Pancreas (tissue), 10 donors: ENCODE results near the gene MAPT. TPM values are rescaled to one million over a fixed set of nuclear protein-coding genes. Genes with fewer than 3 reads are reported as not detected.

Experiments
- ATAC-seq, 4 donors: fragments of 200-7000 bp; cut with Tn5 transposase; one replicate each; pipeline versions ENCODE4 v1.8.0 to v1.9.1; 2020; ENCODE audit warnings: mild to moderate bottlenecking in 4 of 4, moderate library complexity in 4 of 4
- DNase-seq, 6 donors: peaks; one replicate each; pipeline ENCODE4 v3.0.0-alpha.2; 2020
- FAIRE-seq: peaks from 2 replicates; lab custom pipeline; 2012; peaks lifted over from hg19 to GRCh38; lab: Jason Lieb, UNC
- H3K27ac ChIP-seq, 4 donors: fragments of 200-600 bp; sonication (generic); 1 replicate in 3 of 4; 2 replicates in 1 of 4; pipeline versions ENCODE4 v1.5.0 to v1.8.0; 2020
- H3K27me3 ChIP-seq, 4 donors: fragments of 200-600 bp; one replicate each; pipeline ENCODE4 v1.8.0; 2021
- H3K36me3 ChIP-seq, 3 donors: fragments of 200-600 bp; sonication (generic) in 1 of 3; one replicate each; pipeline versions ENCODE4 v1.5.0 to v1.8.0; 2020 to 2021
- H3K4me1 ChIP-seq, 3 donors: fragments of 200-600 bp; one replicate each; pipeline ENCODE4 v1.8.0; 2021
- H3K4me3 ChIP-seq, 4 donors: fragments of 200-600 bp; sonication (generic) in 2 of 4; one replicate each; pipeline versions ENCODE4 v1.5.0 to v1.8.0; 2020 to 2021
- H3K9me3 ChIP-seq, 4 donors: fragments of 200-600 bp; one replicate each; pipeline ENCODE4 v1.8.0; 2021
- WGBS, 2 donors: extraction: QIAGEN DNeasy Blood & Tissue Kit; methylation state at CpG; one replicate each; pipeline ENCODE4 v1.1.7; 2013; 5-methylcytosine and 5-hydroxymethylcytosine counted together
- intact Hi-C, 3 donors: fragments of 100-400 bp; cut with DNase I; formaldehyde crosslinking; loops; one replicate each; pipeline versions ENCODE4 v1.11.1 to v1.14.2; 2022
- polyA plus RNA-seq, 2 donors: library from polyadenylated mRNA; stranded (reverse); fragments of 200-250 nt; gene quantifications; one replicate each; pipeline ENCODE4 v1.2.3, GENCODE V29; 2013
- total RNA-seq, 6 donors: library from RNA; stranded (reverse); fragmentation: NEBNext Ultra II Directional in 4 of 6; extraction: Animal tissue kit (Norgen Biotek cat#: 25700) in 4 of 6; gene quantifications; one replicate each; pipeline versions ENCODE4 v1.2.1 to v1.2.4, GENCODE V29; 2021 to 2023
- TF ChIP-seq, protein P1 (sequence below), 4 donors: fragments of 200-600 bp; sonication (generic) in 3 of 4; IDR thresholded peaks; one replicate each; pipeline versions ENCODE4 v1.5.0 to v1.8.0; 2021; ENCODE audit warnings: antibody characterized with exemption in 4 of 4
- donor health status: healthy with polysubstance abuse.
- donor health status: DM: no; HTN: no; CAD: no; lungs with moderate emphysema.
- donor health status: DM: no; HTN: no; CAD: no.
- donor health status: control.
- donor health status: control.
- donor health status: Bipolar disorder and iron deficiency.
- donor health status: DM: yes; HTN: yes; CAD: no.
- donor health status: DM: no; HTN: no; CAD: no.
- donor health status: DM: no; HTN: no; CAD: no.
- donor health status: DM: yes; HTN: yes; CAD: no.

MAPT gene
- total and polyA plus RNA-seq, 8 donors: 1.1 to 3.2 (median 1.7) TPM

DNA sequence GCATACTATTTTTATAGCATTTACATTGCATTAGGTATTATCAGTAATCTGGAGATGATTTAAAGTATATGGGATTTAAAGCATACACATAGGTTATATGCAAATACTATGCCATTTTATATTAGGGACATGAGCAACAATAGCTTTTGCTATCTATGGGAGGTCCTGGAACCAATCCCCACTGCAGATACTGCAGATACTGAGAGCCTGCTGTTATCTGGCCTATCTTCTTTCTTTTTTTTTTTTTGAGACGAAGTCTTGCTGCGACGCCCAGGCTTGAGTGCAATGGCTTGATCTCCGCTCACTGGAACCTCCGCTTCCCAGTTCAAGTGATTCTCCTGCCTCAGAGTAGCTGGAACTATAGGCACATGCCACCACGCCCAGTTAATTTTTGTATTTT lies 142.1 kb downstream of the MAPT start:
- Histone ChIP-seq H3K27me3 (no peaks in the 10 kb centered on the region), H3K4me3 (no peak overlapping the region), H3K4me1 (peaks cover 31 to 44% (median 32%) of the 10 kb centered on the region in 3 donors), H3K36me3 (peaks cover 0 to 40% (median 26%) of the 10 kb centered on the region in 3 donors), H3K9me3 (no peaks in the 10 kb centered on the region), H3K27ac (peak overlapping the region in 1 of 4 donors; percentile 69)
- ATAC-seq (no peak), DNase-seq (no peak), FAIRE-seq (no peak)
- TF ChIP-seq, protein P1, sequence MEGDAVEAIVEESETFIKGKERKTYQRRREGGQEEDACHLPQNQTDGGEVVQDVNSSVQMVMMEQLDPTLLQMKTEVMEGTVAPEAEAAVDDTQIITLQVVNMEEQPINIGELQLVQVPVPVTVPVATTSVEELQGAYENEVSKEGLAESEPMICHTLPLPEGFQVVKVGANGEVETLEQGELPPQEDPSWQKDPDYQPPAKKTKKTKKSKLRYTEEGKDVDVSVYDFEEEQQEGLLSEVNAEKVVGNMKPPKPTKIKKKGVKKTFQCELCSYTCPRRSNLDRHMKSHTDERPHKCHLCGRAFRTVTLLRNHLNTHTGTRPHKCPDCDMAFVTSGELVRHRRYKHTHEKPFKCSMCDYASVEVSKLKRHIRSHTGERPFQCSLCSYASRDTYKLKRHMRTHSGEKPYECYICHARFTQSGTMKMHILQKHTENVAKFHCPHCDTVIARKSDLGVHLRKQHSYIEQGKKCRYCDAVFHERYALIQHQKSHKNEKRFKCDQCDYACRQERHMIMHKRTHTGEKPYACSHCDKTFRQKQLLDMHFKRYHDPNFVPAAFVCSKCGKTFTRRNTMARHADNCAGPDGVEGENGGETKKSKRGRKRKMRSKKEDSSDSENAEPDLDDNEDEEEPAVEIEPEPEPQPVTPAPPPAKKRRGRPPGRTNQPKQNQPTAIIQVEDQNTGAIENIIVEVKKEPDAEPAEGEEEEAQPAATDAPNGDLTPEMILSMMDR (IDR thresholded peaks at IDR 0.05): no peak
- intact Hi-C loops: no loop called here
- 94 to 97% methylated on average over 6 of the region's 6 CpGs for WGBS, 2 donors

DNA sequence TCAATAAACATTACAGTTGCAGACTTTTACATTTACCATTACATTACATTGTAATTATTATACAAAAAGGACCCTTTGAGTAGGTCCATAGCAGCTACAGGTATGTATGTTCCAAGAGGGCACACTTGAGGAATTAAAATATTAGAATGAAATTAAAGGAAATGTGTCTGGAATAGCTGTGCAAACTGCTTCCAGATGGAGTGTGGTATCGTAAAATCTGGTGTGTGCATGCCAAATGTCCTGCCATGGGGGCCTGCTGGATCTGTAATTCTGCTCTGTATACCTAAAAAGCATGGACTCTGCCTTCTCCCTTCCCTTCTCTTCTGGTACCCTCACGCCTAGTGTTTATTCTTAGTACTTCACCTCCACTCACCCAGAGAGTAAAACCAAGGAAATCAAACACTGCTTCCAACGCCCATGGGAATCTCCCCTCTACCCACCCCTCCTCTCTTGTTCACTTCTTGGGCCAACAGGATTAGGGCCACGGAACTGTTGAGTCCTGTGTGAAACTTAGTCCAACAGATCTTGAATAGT lies 143.4 kb downstream of the MAPT start:
- DNase-seq (no peak), ATAC-seq (no peak), FAIRE-seq (no peak)
- Histone ChIP-seq H3K9me3 (no peaks in the 10 kb centered on the region), H3K4me1 (peaks cover 38 to 57% (median 42%) of the 10 kb centered on the region in 3 donors), H3K27me3 (no peaks in the 10 kb centered on the region), H3K36me3 (peaks cover 0 to 32% (median 25%) of the 10 kb centered on the region in 3 donors), H3K27ac (peak overlapping the region in 1 of 4 donors; percentile 12), H3K4me3 (no peak overlapping the region)
- TF ChIP-seq, protein P1 (IDR thresholded peaks at IDR 0.05): no peak
- 75 to 78% methylated on average over 4 of the region's 4 CpGs for WGBS, 2 donors
- intact Hi-C loops: no loop called here

DNA sequence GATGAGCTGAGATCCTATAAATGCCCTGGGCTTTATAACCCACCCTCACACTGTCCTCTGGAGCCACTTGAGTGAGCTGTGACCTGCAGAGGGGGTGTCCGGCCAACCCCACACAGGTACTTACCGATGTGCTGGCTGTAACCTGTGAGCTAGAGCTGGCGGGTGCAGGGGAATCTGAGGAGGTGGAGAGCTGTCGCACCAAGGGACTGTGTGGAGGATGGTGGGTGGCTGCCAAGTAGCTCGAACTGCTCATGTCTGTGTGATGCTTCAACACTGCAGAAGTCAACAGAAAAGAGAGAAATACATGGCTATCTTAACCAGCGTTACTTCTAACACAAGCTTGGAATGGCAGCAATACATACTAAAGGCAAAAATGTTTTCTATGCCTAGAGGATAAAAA lies 144.1 kb downstream of the MAPT start:
- 91 to 92% methylated on average over 6 of the region's 6 CpGs for WGBS, 2 donors
- H3K36me3 ChIP-seq: peaks cover 0 to 32% (median 25%) of the 10 kb centered on the region in 3 donors
- no peak for ATAC-seq
- H3K9me3 ChIP-seq: no peaks in the 10 kb centered on the region
- no peak for FAIRE-seq
- H3K4me1 ChIP-seq: peaks cover 40 to 63% (median 48%) of the 10 kb centered on the region in 3 donors
- TF ChIP-seq, protein P1 (IDR thresholded peaks at IDR 0.05): no peak
- H3K4me3 ChIP-seq: no peak overlapping the region
- H3K27me3 ChIP-seq: no peaks in the 10 kb centered on the region
- DNase-seq: no peak
- intact Hi-C loops: no loop called here
- H3K27ac ChIP-seq: no peak overlapping the region

DNA sequence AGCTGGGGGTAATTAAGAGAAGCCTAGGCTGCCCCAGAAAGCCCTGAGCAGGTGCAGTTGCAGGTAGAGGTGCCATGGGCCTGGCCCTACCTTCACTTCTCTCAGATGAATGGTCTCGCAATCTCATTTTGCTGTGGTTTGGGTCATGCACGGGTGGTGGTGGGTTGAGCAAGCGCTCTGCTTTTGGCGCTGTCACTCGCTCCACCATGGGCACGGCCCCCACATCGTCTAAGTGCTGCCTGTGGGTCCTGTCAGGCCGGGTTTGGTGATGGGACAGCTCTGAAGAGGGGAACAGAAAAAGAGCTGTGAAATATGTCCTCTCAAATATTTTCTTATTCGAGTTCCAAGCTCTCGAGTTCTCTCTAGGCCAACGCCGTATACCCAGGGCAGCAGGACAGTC lies 144.6 kb downstream of the MAPT start:
- H3K4me1 ChIP-seq: peaks cover 42 to 63% (median 48%) of the 10 kb centered on the region in 3 donors
- H3K9me3 ChIP-seq: no peaks in the 10 kb centered on the region
- H3K36me3 ChIP-seq: peaks cover 0 to 32% (median 25%) of the 10 kb centered on the region in 3 donors
- intact Hi-C loops: no loop called here
- H3K27me3 ChIP-seq: no peaks in the 10 kb centered on the region
- no peak for ATAC-seq
- H3K4me3 ChIP-seq: no peak overlapping the region
- TF ChIP-seq, protein P1 (IDR thresholded peaks at IDR 0.05): no peak
- 93 to 96% methylated on average over 12 of the region's 12 CpGs for WGBS, 2 donors
- no peak for FAIRE-seq
- no peak for DNase-seq
- peak overlapping the region in 2 of 4 donors; percentile 66 to 79 for H3K27ac ChIP-seq

DNA sequence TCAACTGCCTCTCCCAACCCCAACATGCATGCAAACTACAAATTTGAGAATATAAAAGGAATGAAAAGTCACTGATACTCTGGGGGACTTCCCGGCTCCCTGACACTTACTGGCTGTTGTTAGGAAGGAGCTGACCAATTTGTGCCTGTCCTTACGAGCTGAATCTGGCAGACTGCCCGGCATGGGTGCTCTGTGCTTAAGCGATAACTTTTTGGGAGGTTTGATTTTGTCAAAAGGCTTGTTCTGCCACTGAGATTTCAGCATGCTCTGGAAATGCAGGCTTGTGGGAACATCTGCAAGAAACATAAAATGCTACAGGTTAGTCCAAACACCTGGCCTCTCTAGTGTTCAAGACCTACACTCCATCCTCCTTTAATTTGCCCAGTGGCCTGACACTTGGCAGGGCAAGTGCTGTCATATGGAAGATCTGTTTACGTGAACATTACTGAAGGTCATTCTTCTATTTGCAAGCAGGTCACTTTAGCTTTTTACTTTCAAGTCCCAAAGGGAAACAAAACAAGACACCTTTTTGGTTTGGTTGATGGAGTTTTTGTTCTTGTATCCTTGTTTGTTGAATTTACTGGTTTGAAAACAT lies 145.3 kb downstream of the MAPT start:
- DNase-seq (peak in 3 of 6 donors; percentile 39 to 77 (median 72)), ATAC-seq (no peak), FAIRE-seq (no peak)
- peak overlapping the region in 2 of 4 donors; percentile 66 to 79 for H3K27ac ChIP-seq
- H3K36me3 ChIP-seq: peaks cover 0 to 32% (median 25%) of the 10 kb centered on the region in 3 donors
- no peaks in the 10 kb centered on the region for H3K9me3 ChIP-seq
- no peak overlapping the region for H3K4me3 ChIP-seq
- 12 to 19% methylated on average over 5 of the region's 5 CpGs for WGBS, 2 donors
- TF ChIP-seq, protein P1 (IDR thresholded peaks at IDR 0.05): no peak
- no peaks in the 10 kb centered on the region for H3K27me3 ChIP-seq
- intact Hi-C loops: no loop called here
- H3K4me1 ChIP-seq: peaks cover 39 to 64% (median 51%) of the 10 kb centered on the region in 3 donors
